Skin epidermis (tissue), 12 donors: ENCODE data around the gene AGAP1.
"Not testable (repeated sequence)": the region's sequence is repeated elsewhere in the genome, so short reads cannot be mapped to it uniquely, and the experiment has no call there.

Experiments used
- H3K27ac ChIP-seq, 21 experiments: fragments of 200-600 bp; sonication (generic) in 11 of 21; one replicate each; pipeline ENCODE4 v1.5.0; 2020; ENCODE audit warnings: mild to moderate bottlenecking in 3 of 21, inconsistent platforms in 2 of 21, moderate library complexity in 2 of 21
- H3K4me3 ChIP-seq, 7 experiments: fragments of 200-600 bp; sonication (generic) in 2 of 7; one replicate each; pipeline ENCODE4 v1.5.0; 2020; ENCODE audit warnings: inconsistent platforms in 2 of 7, mild to moderate bottlenecking in 2 of 7, moderate library complexity in 1 of 7

Gene AGAP1

GRCh38 chr2:236062806-236063205, 569.0 kb downstream of the AGAP1 start:
- H3K27ac ChIP-seq, H3K4me3 ChIP-seq: not testable (repeated sequence)

GRCh38 chr2:236063994-236064393, 570.2 kb downstream of the AGAP1 start:
- no peak overlapping the region for H3K27ac ChIP-seq
- H3K4me3 ChIP-seq = no peak overlapping the region

- H3K4me3 ChIP-seq = no peak overlapping the region
- H3K27ac ChIP-seq = no peak overlapping the region
Measured at GRCh38 chr2:236065314-236066160, 571.7 kb downstream of the AGAP1 start.

GRCh38 chr2:236070236-236070635, 576.4 kb downstream of the AGAP1 start:
- H3K27ac ChIP-seq = no peak overlapping the region

GRCh38 chr2:236073246-236073645, 579.4 kb downstream of the AGAP1 start:
- Histone ChIP-seq H3K27ac (no peak overlapping the region), H3K4me3 (no peak overlapping the region)

More at GRCh38 chr2:236070236-236070635, 576.4 kb downstream of the AGAP1 start:
- H3K4me3 ChIP-seq = no peak overlapping the region

GRCh38 chr2:236073867-236074655, 580.2 kb downstream of the AGAP1 start:
- no peak overlapping the region for H3K4me3 ChIP-seq
- H3K27ac ChIP-seq = no peak overlapping the region

- Histone ChIP-seq H3K4me3 (no peak overlapping the region), H3K27ac (no peak overlapping the region)
Measured at GRCh38 chr2:236075802-236076201, 582.0 kb downstream of the AGAP1 start.

GRCh38 chr2:236078297-236079255, 584.7 kb downstream of the AGAP1 start:
- Histone ChIP-seq H3K4me3 (no peak overlapping the region), H3K27ac (no peak overlapping the region)

- H3K4me3 ChIP-seq = no peak overlapping the region
Measured at GRCh38 chr2:236080412-236080811, 586.6 kb downstream of the AGAP1 start.

GRCh38 chr2:236081171-236081570, 587.3 kb downstream of the AGAP1 start:
- H3K4me3 ChIP-seq = no peak overlapping the region
- H3K27ac ChIP-seq = no peak overlapping the region

More at GRCh38 chr2:236080412-236080811, 586.6 kb downstream of the AGAP1 start:
- no peak overlapping the region for H3K27ac ChIP-seq

- Histone ChIP-seq H3K4me3 (no peak overlapping the region), H3K27ac (no peak overlapping the region)
Measured at GRCh38 chr2:236082061-236082460, 588.2 kb downstream of the AGAP1 start.

- Histone ChIP-seq H3K27ac (no peak overlapping the region), H3K4me3 (no peak overlapping the region)
Measured at GRCh38 chr2:236083934-236084333, 590.1 kb downstream of the AGAP1 start.

GRCh38 chr2:236085211-236085610, 591.4 kb downstream of the AGAP1 start:
- H3K27ac ChIP-seq = no peak overlapping the region

GRCh38 chr2:236085647-236086046, 591.8 kb downstream of the AGAP1 start:
- H3K27ac ChIP-seq = no peak overlapping the region
- no peak overlapping the region for H3K4me3 ChIP-seq

More at GRCh38 chr2:236085211-236085610, 591.4 kb downstream of the AGAP1 start:
- no peak overlapping the region for H3K4me3 ChIP-seq

- Histone ChIP-seq H3K27ac (no peak overlapping the region), H3K4me3 (no peak overlapping the region)
Measured at GRCh38 chr2:236086403-236086970, 592.6 kb downstream of the AGAP1 start.

GRCh38 chr2:236086971-236087465, 593.2 kb downstream of the AGAP1 start:
- no peak overlapping the region for H3K27ac ChIP-seq
- no peak overlapping the region for H3K4me3 ChIP-seq

- H3K27ac ChIP-seq = no peak overlapping the region
- no peak overlapping the region for H3K4me3 ChIP-seq
Measured at GRCh38 chr2:236088368-236089057, 594.7 kb downstream of the AGAP1 start.

- Histone ChIP-seq H3K4me3 (no peak overlapping the region), H3K27ac (no peak overlapping the region)
Measured at GRCh38 chr2:236089271-236090026, 595.6 kb downstream of the AGAP1 start.
